ENCODE measurements around the gene PLA2R1. TPM values are rescaled to one million over a fixed set of nuclear protein-coding genes. Genes with fewer than 3 reads are reported as not detected.
"Not testable (repeated sequence)": the region's sequence is repeated elsewhere in the genome, so short reads cannot be mapped to it uniquely, and the experiment has no call there.

The PLA2R1 gene
- total RNA-seq, 1 donor = not detected

GRCh38 chr2:160052531-160052930 is 9.9 kb downstream of the PLA2R1 start:
- H3K4me1 ChIP-seq (ENCODE audit: insufficient read depth, low read length) = no peaks in the 10 kb centered on the region
- no peaks in the 10 kb centered on the region for H3K9me3 ChIP-seq (ENCODE audit: low read depth, low read length)
- H3K27me3 ChIP-seq (ENCODE audit: insufficient read depth, low read length) = no peaks in the 10 kb centered on the region
- H3K4me3 ChIP-seq (ENCODE audit: low read length) = no peak overlapping the region

- Histone ChIP-seq H3K4me3 (ENCODE audit: low read length) (no peak overlapping the region), H3K4me1 (ENCODE audit: insufficient read depth, low read length) (no peaks in the 10 kb centered on the region), H3K27me3 (ENCODE audit: insufficient read depth, low read length) (no peaks in the 10 kb centered on the region), H3K9me3 (ENCODE audit: low read depth, low read length) (no peaks in the 10 kb centered on the region)
Measured at GRCh38 chr2:160051371-160051800, 11.0 kb downstream of the PLA2R1 start.

- Histone ChIP-seq H3K9me3 (ENCODE audit: low read depth, low read length) (no peaks in the 10 kb centered on the region), H3K4me3 (ENCODE audit: low read length) (no peak overlapping the region), H3K4me1 (ENCODE audit: insufficient read depth, low read length) (no peaks in the 10 kb centered on the region), H3K27me3 (ENCODE audit: insufficient read depth, low read length) (no peaks in the 10 kb centered on the region)
Measured at GRCh38 chr2:160050147-160050546, 12.3 kb downstream of the PLA2R1 start.

GRCh38 chr2:160045703-160046210 is 16.7 kb downstream of the PLA2R1 start:
- Histone ChIP-seq H3K9me3 (ENCODE audit: low read depth, low read length) (no peaks in the 10 kb centered on the region), H3K27me3 (ENCODE audit: insufficient read depth, low read length) (no peaks in the 10 kb centered on the region), H3K4me3 (ENCODE audit: low read length) (no peak overlapping the region), H3K4me1 (ENCODE audit: insufficient read depth, low read length) (no peaks in the 10 kb centered on the region)

- H3K4me1 ChIP-seq (ENCODE audit: insufficient read depth, low read length) = no peaks in the 10 kb centered on the region
- no peaks in the 10 kb centered on the region for H3K27me3 ChIP-seq (ENCODE audit: insufficient read depth, low read length)
- H3K4me3 ChIP-seq (ENCODE audit: low read length) = no peak overlapping the region
- H3K9me3 ChIP-seq (ENCODE audit: low read depth, low read length) = no peaks in the 10 kb centered on the region
Measured at GRCh38 chr2:160044728-160045127, 17.7 kb downstream of the PLA2R1 start.

- H3K27me3 ChIP-seq (ENCODE audit: insufficient read depth, low read length) = no peaks in the 10 kb centered on the region
- H3K9me3 ChIP-seq (ENCODE audit: low read depth, low read length) = no peaks in the 10 kb centered on the region
- H3K4me1 ChIP-seq (ENCODE audit: insufficient read depth, low read length) = no peaks in the 10 kb centered on the region
- no peak overlapping the region for H3K4me3 ChIP-seq (ENCODE audit: low read length)
Measured at GRCh38 chr2:160043265-160043664, 19.1 kb downstream of the PLA2R1 start.

GRCh38 chr2:160042054-160042453 is 20.4 kb downstream of the PLA2R1 start:
- Histone ChIP-seq H3K4me1 (ENCODE audit: insufficient read depth, low read length) (no peaks in the 10 kb centered on the region), H3K9me3 (ENCODE audit: low read depth, low read length) (no peaks in the 10 kb centered on the region), H3K4me3 (ENCODE audit: low read length) (no peak overlapping the region), H3K27me3 (ENCODE audit: insufficient read depth, low read length) (no peaks in the 10 kb centered on the region)

- Histone ChIP-seq H3K9me3 (ENCODE audit: low read depth, low read length) (no peaks in the 10 kb centered on the region), H3K4me1 (ENCODE audit: insufficient read depth, low read length) (no peaks in the 10 kb centered on the region), H3K27me3 (ENCODE audit: insufficient read depth, low read length) (no peaks in the 10 kb centered on the region), H3K4me3 (ENCODE audit: low read length) (no peak overlapping the region)
Measured at GRCh38 chr2:160041091-160041490, 21.3 kb downstream of the PLA2R1 start.

- H3K9me3 ChIP-seq (ENCODE audit: low read depth, low read length) = no peaks in the 10 kb centered on the region
- no peaks in the 10 kb centered on the region for H3K27me3 ChIP-seq (ENCODE audit: insufficient read depth, low read length)
- H3K4me1 ChIP-seq (ENCODE audit: insufficient read depth, low read length) = no peaks in the 10 kb centered on the region
- no peak overlapping the region for H3K4me3 ChIP-seq (ENCODE audit: low read length)
Measured at GRCh38 chr2:160039166-160039903, 23.1 kb downstream of the PLA2R1 start.

GRCh38 chr2:160038662-160039061 is 23.8 kb downstream of the PLA2R1 start:
- not testable (repeated sequence) for H3K9me3 ChIP-seq (ENCODE audit: low read depth, low read length); H3K4me3 ChIP-seq (ENCODE audit: low read length); H3K4me1 ChIP-seq (ENCODE audit: insufficient read depth, low read length); H3K27me3 ChIP-seq (ENCODE audit: insufficient read depth, low read length)

GRCh38 chr2:160036736-160037135 is 25.7 kb downstream of the PLA2R1 start:
- no peaks in the 10 kb centered on the region for H3K9me3 ChIP-seq (ENCODE audit: low read depth, low read length)
- H3K27me3 ChIP-seq (ENCODE audit: insufficient read depth, low read length) = no peaks in the 10 kb centered on the region
- no peaks in the 10 kb centered on the region for H3K4me1 ChIP-seq (ENCODE audit: insufficient read depth, low read length)
- no peak overlapping the region for H3K4me3 ChIP-seq (ENCODE audit: low read length)

- Histone ChIP-seq H3K4me1 (ENCODE audit: insufficient read depth, low read length) (no peaks in the 10 kb centered on the region), H3K9me3 (ENCODE audit: low read depth, low read length) (no peaks in the 10 kb centered on the region), H3K4me3 (ENCODE audit: low read length) (no peak overlapping the region), H3K27me3 (ENCODE audit: insufficient read depth, low read length) (no peaks in the 10 kb centered on the region)
Measured at GRCh38 chr2:160035125-160035524, 27.3 kb downstream of the PLA2R1 start.

- Histone ChIP-seq H3K4me1 (ENCODE audit: insufficient read depth, low read length) (no peaks in the 10 kb centered on the region), H3K4me3 (ENCODE audit: low read length) (no peak overlapping the region), H3K27me3 (ENCODE audit: insufficient read depth, low read length) (no peaks in the 10 kb centered on the region), H3K9me3 (ENCODE audit: low read depth, low read length) (no peaks in the 10 kb centered on the region)
Measured at GRCh38 chr2:160034396-160034795, 28.0 kb downstream of the PLA2R1 start.

- no peaks in the 10 kb centered on the region for H3K4me1 ChIP-seq (ENCODE audit: insufficient read depth, low read length)
- no peak overlapping the region for H3K4me3 ChIP-seq (ENCODE audit: low read length)
- no peaks in the 10 kb centered on the region for H3K9me3 ChIP-seq (ENCODE audit: low read depth, low read length)
- H3K27me3 ChIP-seq (ENCODE audit: insufficient read depth, low read length) = no peaks in the 10 kb centered on the region
Measured at GRCh38 chr2:160033732-160034392, 28.6 kb downstream of the PLA2R1 start.

- Histone ChIP-seq H3K27me3 (ENCODE audit: insufficient read depth, low read length) (no peaks in the 10 kb centered on the region), H3K9me3 (ENCODE audit: low read depth, low read length) (no peaks in the 10 kb centered on the region), H3K4me3 (ENCODE audit: low read length) (no peak overlapping the region), H3K4me1 (ENCODE audit: insufficient read depth, low read length) (no peaks in the 10 kb centered on the region)
Measured at GRCh38 chr2:160029270-160029628, 33.2 kb downstream of the PLA2R1 start.

Data from mononuclear cell (primary cell).